ENCODE measurements around the gene AAK1. TPM values are rescaled to one million over a fixed set of nuclear protein-coding genes. Genes with fewer than 3 reads are reported as not detected.

The AAK1 gene
- polyA plus RNA-seq, 1 donor (not counting 4 experiments of a cell fraction or from before 2014, with no cell fraction given), result 12.3 TPM

GRCh38 chr2:69571189-69571588, 72.3 kb downstream of the AAK1 start:
- Histone ChIP-seq H3K4me1 (ENCODE audit: control insufficient read depth, extremely low read depth, insufficient read depth, low read length) (peaks cover 34% of the 10 kb centered on the region), H3K27ac (ENCODE audit: control insufficient read depth, insufficient read depth, low read length) (no peak overlapping the region), H3K4me2 (ENCODE audit: control insufficient read depth, extremely low read depth, insufficient read depth, low read depth, low read length) (no peak overlapping the region)

DNA sequence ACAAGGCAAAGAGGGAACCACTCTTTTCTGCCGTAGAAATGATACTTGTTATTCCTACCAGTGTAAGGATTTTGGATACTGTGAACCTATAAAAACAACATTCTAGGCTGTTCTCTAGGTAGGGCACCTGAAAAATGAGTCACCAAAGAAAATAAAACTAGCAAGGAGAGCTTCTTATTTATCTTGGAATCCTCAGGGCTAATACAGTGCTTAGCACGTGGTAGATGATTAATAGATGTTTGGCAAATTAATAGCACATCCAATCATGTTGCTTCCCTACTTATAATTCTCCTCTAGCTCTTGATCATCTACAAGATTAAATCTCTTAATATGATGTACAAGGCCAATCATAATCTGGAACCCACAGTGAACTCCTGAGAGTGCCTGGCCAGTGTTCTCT, 73.1 kb downstream of the AAK1 start:
- Histone ChIP-seq H3K9ac (ENCODE audit: control insufficient read depth, extremely low read depth, insufficient read depth, low read length) (no peak overlapping the region), H4K20me1 (ENCODE audit: control insufficient read depth, extremely low read depth, insufficient read depth, low read length) (no peaks in the 10 kb centered on the region), H3K9me1 (ENCODE audit: control insufficient read depth, extremely low read depth, insufficient read depth, low read length) (peaks cover 2% of the 10 kb centered on the region), H3K4me2 (ENCODE audit: control insufficient read depth, extremely low read depth, insufficient read depth, low read depth, low read length) (peak overlapping the region; percentile 8), H3K79me2 (ENCODE audit: control insufficient read depth, insufficient read depth, low read length) (peaks cover 12% of the 10 kb centered on the region), H3K4me3 (ENCODE audit: control insufficient read depth in 2 of 3, extremely low read depth in 1 of 3, insufficient read depth in 2 of 3, low read depth in 1 of 3, low read length in 3 of 3) (no peak overlapping the region), H2AFZ (ENCODE audit: control insufficient read depth, low read length) (no peak overlapping the region), H3K27ac (ENCODE audit: control insufficient read depth, insufficient read depth, low read length) (no peak overlapping the region), H3K4me1 (ENCODE audit: control insufficient read depth, extremely low read depth, insufficient read depth, low read length) (peaks cover 34% of the 10 kb centered on the region), H3K9me3 (ENCODE audit: control insufficient read depth, low read depth, low read length) (no peaks in the 10 kb centered on the region), H3K27me3 (ENCODE audit: control insufficient read depth, extremely low read depth, insufficient read depth, low read length) (no peaks in the 10 kb centered on the region), H3K36me3 (ENCODE audit: control insufficient read depth in 2 of 2, extremely low read depth in 1 of 2, insufficient read depth in 2 of 2, low read length in 2 of 2) (peaks cover 0 to 1% of the 10 kb centered on the region in 2 experiments)
- DNase-seq (ENCODE audit: low read depth, low spot score), result peak; percentile 19
- TF ChIP-seq, protein P1, sequence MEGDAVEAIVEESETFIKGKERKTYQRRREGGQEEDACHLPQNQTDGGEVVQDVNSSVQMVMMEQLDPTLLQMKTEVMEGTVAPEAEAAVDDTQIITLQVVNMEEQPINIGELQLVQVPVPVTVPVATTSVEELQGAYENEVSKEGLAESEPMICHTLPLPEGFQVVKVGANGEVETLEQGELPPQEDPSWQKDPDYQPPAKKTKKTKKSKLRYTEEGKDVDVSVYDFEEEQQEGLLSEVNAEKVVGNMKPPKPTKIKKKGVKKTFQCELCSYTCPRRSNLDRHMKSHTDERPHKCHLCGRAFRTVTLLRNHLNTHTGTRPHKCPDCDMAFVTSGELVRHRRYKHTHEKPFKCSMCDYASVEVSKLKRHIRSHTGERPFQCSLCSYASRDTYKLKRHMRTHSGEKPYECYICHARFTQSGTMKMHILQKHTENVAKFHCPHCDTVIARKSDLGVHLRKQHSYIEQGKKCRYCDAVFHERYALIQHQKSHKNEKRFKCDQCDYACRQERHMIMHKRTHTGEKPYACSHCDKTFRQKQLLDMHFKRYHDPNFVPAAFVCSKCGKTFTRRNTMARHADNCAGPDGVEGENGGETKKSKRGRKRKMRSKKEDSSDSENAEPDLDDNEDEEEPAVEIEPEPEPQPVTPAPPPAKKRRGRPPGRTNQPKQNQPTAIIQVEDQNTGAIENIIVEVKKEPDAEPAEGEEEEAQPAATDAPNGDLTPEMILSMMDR (optimal IDR thresholded peaks at IDR 0.05 in 1 of 3, IDR thresholded peaks at IDR 0.05 in 1 of 3, conservative IDR thresholded peaks at IDR 0.05 in 1 of 3; ENCODE audit: extremely low read depth in 1 of 3, insufficient read depth in 2 of 3, low read length in 3 of 3), result no peak
- no peak for TF ChIP-seq EZH2 (IDR thresholded peaks at IDR 0.05; ENCODE audit: low read length)
- no peak for FAIRE-seq
- dilution Hi-C loops (cut with MboI; ENCODE audit: extremely low pct_ligation_motif_present, low sequenced_read_pairs), result no loop called here

More at GRCh38 chr2:69571189-69571588, 72.3 kb downstream of the AAK1 start:
- no peak for TF ChIP-seq EZH2 (IDR thresholded peaks at IDR 0.05; ENCODE audit: low read length)
- TF ChIP-seq, protein P1 (optimal IDR thresholded peaks at IDR 0.05 in 1 of 3, IDR thresholded peaks at IDR 0.05 in 1 of 3, conservative IDR thresholded peaks at IDR 0.05 in 1 of 3; ENCODE audit: extremely low read depth in 1 of 3, insufficient read depth in 2 of 3, low read length in 3 of 3), result no peak
- Histone ChIP-seq H3K4me3 (ENCODE audit: control insufficient read depth in 2 of 3, extremely low read depth in 1 of 3, insufficient read depth in 2 of 3, low read depth in 1 of 3, low read length in 3 of 3) (no peak overlapping the region), H3K9me3 (ENCODE audit: control insufficient read depth, low read depth, low read length) (no peaks in the 10 kb centered on the region), H2AFZ (ENCODE audit: control insufficient read depth, low read length) (no peak overlapping the region), H3K9me1 (ENCODE audit: control insufficient read depth, extremely low read depth, insufficient read depth, low read length) (peaks cover 2% of the 10 kb centered on the region), H3K79me2 (ENCODE audit: control insufficient read depth, insufficient read depth, low read length) (peaks cover 11% of the 10 kb centered on the region), H3K27me3 (ENCODE audit: control insufficient read depth, extremely low read depth, insufficient read depth, low read length) (no peaks in the 10 kb centered on the region), H3K36me3 (ENCODE audit: control insufficient read depth in 2 of 2, extremely low read depth in 1 of 2, insufficient read depth in 2 of 2, low read length in 2 of 2) (no peaks in the 10 kb centered on the region), H3K9ac (ENCODE audit: control insufficient read depth, extremely low read depth, insufficient read depth, low read length) (no peak overlapping the region), H4K20me1 (ENCODE audit: control insufficient read depth, extremely low read depth, insufficient read depth, low read length) (no peaks in the 10 kb centered on the region)
- FAIRE-seq, result no peak
- no peak for DNase-seq (ENCODE audit: low read depth, low spot score)
- dilution Hi-C loops (cut with MboI; ENCODE audit: extremely low pct_ligation_motif_present, low sequenced_read_pairs), result no loop called here

Data from keratinocyte (primary cell).